NB4 (cell line): Measurements from ENCODE around the gene BCL11B.

ENCODE experiments used
- DNase-seq: peaks from one replicate; pipeline ENCODE4 v3.0.0; 2010; ENCODE audit warnings: low read depth
- H3K4me3 ChIP-seq: one replicate; pipeline ENCODE4 v1.5.1; 2011; ENCODE audit warnings: mild to moderate bottlenecking, low read depth, low read length, moderate library complexity
- CTCF ChIP-seq: IDR thresholded peaks from one replicate; pipeline ENCODE4 v1.5.1; 2012; ENCODE audit warnings: low read depth, low read length
- MYC ChIP-seq: IDR thresholded peaks from 2 replicates; pipeline ENCODE4 v1.6.1; 2011; ENCODE audit warnings: low read depth, low read length
- POLR2A ChIP-seq: IDR thresholded peaks from 2 replicates; pipeline ENCODE4 v1.6.1; 2011; ENCODE audit warnings: mild to moderate bottlenecking; ENCODE audit not compliant: insufficient read length; ENCODE audit errors: extremely low read depth
- TF ChIP-seq, protein P1 (sequence below): IDR thresholded peaks from 2 replicates; pipeline ENCODE4 v1.6.1; 2011; ENCODE audit warnings: low read depth, low read length

The BCL11B gene

GRCh38 chr14:99134516-99135046 is 137.4 kb downstream of the BCL11B start:
- DNase-seq, result no peak
- H3K4me3 ChIP-seq, result no peak overlapping the region
- TF ChIP-seq CTCF (no peak), POLR2A (no peak), MYC (no peak)
- TF ChIP-seq, protein P1, sequence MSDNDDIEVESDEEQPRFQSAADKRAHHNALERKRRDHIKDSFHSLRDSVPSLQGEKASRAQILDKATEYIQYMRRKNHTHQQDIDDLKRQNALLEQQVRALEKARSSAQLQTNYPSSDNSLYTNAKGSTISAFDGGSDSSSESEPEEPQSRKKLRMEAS, result no peak

DNA sequence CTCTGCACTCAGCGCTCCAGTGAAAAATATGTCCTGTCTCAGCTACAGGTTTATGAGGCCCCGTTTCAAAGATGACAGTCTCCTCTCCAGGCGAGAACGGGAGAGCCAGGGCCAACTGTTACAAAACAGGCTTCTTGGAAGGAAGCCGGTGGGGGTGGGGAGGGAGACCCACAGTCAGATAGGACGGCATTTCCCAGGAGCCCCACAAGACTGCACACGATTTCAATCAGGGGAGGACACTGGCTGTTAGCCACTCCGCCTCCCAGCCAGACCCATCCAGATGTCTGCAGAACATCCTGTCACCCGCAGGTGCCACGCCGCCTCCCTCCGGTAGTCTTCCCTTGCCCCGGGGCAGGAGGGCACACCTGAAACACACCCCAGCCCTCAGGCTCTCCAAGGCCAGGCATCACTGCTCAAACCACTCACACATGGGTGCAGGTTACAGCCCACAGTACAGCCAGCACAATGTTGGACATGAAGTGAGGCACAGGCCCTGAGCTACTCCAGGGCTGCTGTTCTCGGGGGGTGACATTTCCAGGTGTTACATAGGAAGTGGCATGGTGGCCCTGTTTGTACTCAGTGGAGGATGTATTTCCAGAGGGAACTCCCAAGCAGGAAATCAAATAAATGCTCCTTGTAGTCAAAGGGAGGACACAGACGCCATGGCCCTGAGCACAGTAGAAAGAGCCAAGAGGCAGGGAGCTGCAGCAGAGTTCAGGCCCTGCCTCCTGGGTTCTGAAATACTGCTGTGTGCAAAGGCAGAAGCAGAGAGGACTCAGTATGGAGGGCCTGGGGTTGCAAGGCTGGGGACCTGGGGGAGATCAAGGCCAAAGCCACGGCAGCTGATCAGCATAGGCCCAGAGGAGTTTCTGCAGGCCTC is 138.1 kb downstream of the BCL11B start:
- TF ChIP-seq POLR2A, result no peak
- no peak for TF ChIP-seq MYC
- no peak for TF ChIP-seq CTCF
- TF ChIP-seq, protein P1, result no peak
- no peak overlapping the region for H3K4me3 ChIP-seq
- DNase-seq, result no peak

DNA sequence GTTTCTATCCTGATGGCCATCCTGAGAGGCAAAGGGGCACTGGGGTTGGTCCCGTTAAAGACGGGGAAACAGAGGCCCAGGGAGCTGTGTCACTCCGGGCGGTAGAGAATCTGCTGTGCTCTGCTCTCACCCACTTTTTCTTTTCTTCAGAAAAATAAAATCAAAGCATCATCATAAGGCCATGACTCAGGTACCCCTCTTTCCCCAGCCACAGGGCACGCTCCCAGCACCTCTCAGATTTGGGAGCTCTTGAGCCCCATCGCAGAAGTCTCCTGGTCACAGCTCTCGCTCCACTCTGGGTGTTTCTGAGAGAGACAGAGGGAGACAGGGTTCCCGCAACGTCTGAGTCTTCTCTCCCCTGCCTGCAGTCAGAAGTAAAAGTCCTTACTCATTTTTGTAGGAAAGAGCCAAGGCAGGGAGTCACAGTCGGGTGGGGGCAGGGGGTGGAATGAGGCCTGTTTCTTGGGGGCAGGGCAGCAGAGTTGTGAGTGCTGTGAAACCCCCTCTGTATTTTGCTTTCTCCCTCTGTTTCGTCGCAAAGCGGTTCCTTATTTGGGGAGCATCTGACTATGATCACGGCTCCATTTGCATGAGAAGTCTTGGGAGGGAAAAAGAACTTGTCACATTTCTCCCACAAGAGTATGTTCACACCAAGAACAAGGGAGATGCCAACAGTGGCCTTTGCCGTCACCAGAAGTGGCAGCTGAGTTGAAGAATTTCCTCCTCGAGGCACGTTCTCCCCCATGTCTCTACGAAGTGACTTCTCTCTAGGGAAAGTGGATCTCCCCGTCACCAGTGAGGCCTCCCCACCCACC is 139.0 kb downstream of the BCL11B start:
- DNase-seq, result no peak
- TF ChIP-seq POLR2A (no peak), CTCF (no peak), MYC (no peak)
- TF ChIP-seq, protein P1, result no peak
- no peak overlapping the region for H3K4me3 ChIP-seq

DNA sequence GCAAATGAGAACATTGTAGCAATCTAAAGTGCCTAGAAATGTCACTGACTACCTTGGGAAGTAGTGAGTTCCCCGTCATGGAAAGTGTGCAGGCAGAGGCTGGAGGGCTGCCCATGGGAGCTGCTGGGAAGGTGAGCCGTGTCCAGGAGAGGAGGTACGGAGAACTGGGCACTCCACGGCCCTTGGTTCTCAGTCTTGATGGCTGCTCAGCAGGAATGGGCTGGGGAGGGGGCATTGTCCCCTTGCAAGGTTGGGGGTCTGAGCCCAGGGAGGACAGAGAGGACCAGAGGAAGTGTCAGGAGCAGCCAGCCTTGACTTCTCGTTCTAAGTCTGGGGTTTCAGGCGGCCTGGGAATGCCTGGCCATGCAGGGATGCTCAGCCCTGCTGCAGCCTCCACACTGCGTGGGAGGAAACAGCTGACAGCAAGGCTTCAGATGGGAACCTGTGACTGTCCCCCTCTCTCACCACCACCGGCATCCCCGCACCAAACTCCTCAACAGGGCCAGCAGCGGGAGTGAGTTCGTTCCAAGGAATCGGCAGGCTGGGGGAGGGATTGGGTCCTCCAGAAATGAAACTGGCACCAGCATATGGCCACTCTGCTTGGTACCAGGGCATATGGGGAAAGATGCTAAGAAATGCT is 140.2 kb downstream of the BCL11B start:
- H3K4me3 ChIP-seq, result no peak overlapping the region
- DNase-seq, result no peak
- TF ChIP-seq CTCF (no peak), MYC (no peak)
- TF ChIP-seq, protein P1, result no peak

DNA sequence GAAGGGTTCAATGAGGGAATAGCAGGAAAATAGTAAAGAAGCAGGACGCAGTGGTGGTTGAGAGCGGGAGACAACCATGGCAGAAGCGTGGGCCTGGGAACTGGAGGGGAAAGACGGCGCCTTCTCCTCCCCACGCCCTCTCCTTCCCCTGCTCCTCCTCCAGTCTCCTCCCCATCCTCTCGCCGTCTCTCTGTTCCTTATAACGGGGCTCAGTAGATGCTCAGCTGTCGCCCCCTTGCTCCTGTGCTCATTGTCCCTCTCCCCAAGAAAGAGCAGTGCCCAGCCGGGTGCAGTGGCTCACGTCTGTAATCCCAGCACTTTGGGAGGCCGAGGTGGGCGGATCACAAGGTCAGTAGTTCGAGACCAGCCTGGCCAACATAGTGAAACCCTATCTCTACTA is 142.0 kb downstream of the BCL11B start:
- no peak overlapping the region for H3K4me3 ChIP-seq
- no peak for DNase-seq
- TF ChIP-seq CTCF, result no peak
- TF ChIP-seq POLR2A, result no peak
- TF ChIP-seq, protein P1, result no peak
- no peak for TF ChIP-seq MYC
